Neural cell (in vitro differentiated cells): ENCODE measurements around the gene PCDHB9. TPM values are rescaled to one million over a fixed set of nuclear protein-coding genes. Genes with fewer than 3 reads are reported as not detected.

Experiments used
- H2AFZ ChIP-seq: fragments of 200-600, 300-800 bp; sonication (generic), shearing (Covaris generic); 2 replicates; pipeline ENCODE4 v1.6.0; 2014; ENCODE audit warnings: low read depth, mild to moderate bottlenecking, antibody characterized with exemption, low read length, moderate library complexity
- H3F3A ChIP-seq: fragments of 200-600 bp; shearing (Covaris generic); 2 replicates; pipeline ENCODE4 v1.6.1; 2016; ENCODE audit warnings: mild to moderate bottlenecking, moderate library complexity, mixed read lengths, antibody characterized with exemption, low read length; ENCODE audit not compliant: insufficient read depth, poor library complexity, severe bottlenecking
- H3K27ac ChIP-seq: fragments of 200-600, 300-800 bp; sonication (generic), shearing (Covaris generic); 2 replicates; pipeline ENCODE4 v1.5.1; 2014; ENCODE audit warnings: mild to moderate bottlenecking, low read length, moderate library complexity
- H3K27me3 ChIP-seq: fragments of 300-800, 200-600 bp; sonication (generic), shearing (Covaris generic); 2 replicates; pipeline ENCODE4 v1.6.0; 2014; ENCODE audit warnings: mild to moderate bottlenecking, low read depth, low read length, moderate library complexity; ENCODE audit not compliant: insufficient read depth
- H3K36me3 ChIP-seq: fragments of 300-800, 200-600 bp; sonication (generic), shearing (Covaris generic); 2 replicates; pipeline ENCODE4 v1.5.1; 2014; ENCODE audit warnings: mild to moderate bottlenecking, antibody characterized with exemption, low read length, moderate library complexity; ENCODE audit not compliant: insufficient read depth
- H3K4me2 ChIP-seq: fragments of 300-800, 200-600 bp; sonication (generic), shearing (Covaris generic); 2 replicates; pipeline ENCODE4 v1.6.0; 2014; ENCODE audit warnings: mild to moderate bottlenecking, low read length
- H3K4me3 ChIP-seq: fragments of 300-800, 200-600 bp; sonication (generic), shearing (Covaris generic); 2 replicates; pipeline ENCODE4 v1.5.1; 2014; ENCODE audit warnings: mild to moderate bottlenecking, low read length, moderate library complexity
- H3K79me2 ChIP-seq: fragments of 200-600 bp; shearing (Covaris generic); replicated peaks from 2 replicates; pipeline ENCODE4 v1.6.0; 2014; ENCODE audit warnings: mild to moderate bottlenecking, low read length, moderate library complexity; ENCODE audit not compliant: insufficient read depth
- H3K9ac ChIP-seq: fragments of 300-800, 200-600 bp; sonication (generic), shearing (Covaris generic); 2 replicates; pipeline ENCODE4 v1.6.1; 2016; ENCODE audit warnings: mild to moderate bottlenecking, low read length, mixed read lengths
- H3K9me2 ChIP-seq: fragments of 200-600 bp; shearing (Covaris generic); 2 replicates; pipeline ENCODE4 v1.6.1; 2016; ENCODE audit warnings: mild to moderate bottlenecking, low read length, mixed read lengths; ENCODE audit not compliant: insufficient read depth
- H3K9me3 ChIP-seq: fragments of 200-600, 300-800 bp; sonication (generic), shearing (Covaris generic); 2 replicates; pipeline ENCODE4 v1.6.1; 2016; ENCODE audit warnings: mild to moderate bottlenecking, mixed run types, low read length, moderate library complexity, mixed read lengths
- H4K20me1 ChIP-seq: fragments of 200-600 bp; shearing (Covaris generic); 2 replicates; pipeline ENCODE4 v1.6.1; 2016; ENCODE audit warnings: mild to moderate bottlenecking, mixed run types; ENCODE audit not compliant: insufficient read depth
- CTCF ChIP-seq: fragments of 450-650 bp; IDR thresholded peaks from 2 replicates; pipeline ENCODE4 v1.5.1; 2014; ENCODE audit warnings: antibody characterized with exemption, mild to moderate bottlenecking, moderate library complexity; ENCODE audit not compliant: poor library complexity, severe bottlenecking
- EP300 ChIP-seq: fragments of 450-650 bp; conservative IDR thresholded peaks from 2 replicates; pipeline ENCODE4 v1.6.1; 2014; ENCODE audit warnings: antibody characterized with exemption, mild to moderate bottlenecking, moderate library complexity; ENCODE audit not compliant: poor library complexity, severe bottlenecking
- EZH2 ChIP-seq: fragments of 200-600, 300-800 bp; shearing (Covaris generic), sonication (generic); IDR thresholded peaks from 2 replicates; pipeline ENCODE4 v1.6.1; 2014; ENCODE audit warnings: antibody characterized with exemption, low read length, borderline replicate concordance, mild to moderate bottlenecking; ENCODE audit not compliant: insufficient read depth, poor library complexity, severe bottlenecking
- MXI1 ChIP-seq: fragments of 450-650 bp; conservative IDR thresholded peaks from 2 replicates; pipeline ENCODE4 v1.6.1; 2014; ENCODE audit warnings: antibody characterized with exemption, mild to moderate bottlenecking; ENCODE audit not compliant: poor library complexity, severe bottlenecking
- POLR2AphosphoS5 ChIP-seq: IDR thresholded peaks from 2 replicates; pipeline ENCODE4 v1.6.1; 2012
- RAD21 ChIP-seq: fragments of 450-650 bp; conservative IDR thresholded peaks from 2 replicates; pipeline ENCODE4 v1.6.1; 2014; ENCODE audit warnings: antibody characterized with exemption, mild to moderate bottlenecking, moderate library complexity
- REST ChIP-seq: IDR thresholded peaks from 2 replicates; pipeline ENCODE4 v1.6.1; 2012; ENCODE audit warnings: borderline replicate concordance
- SMC3 ChIP-seq: fragments of 450-650 bp; conservative IDR thresholded peaks from 2 replicates; pipeline ENCODE4 v1.6.1; 2014; ENCODE audit warnings: antibody characterized with exemption, mild to moderate bottlenecking, moderate library complexity; ENCODE audit not compliant: poor library complexity
- TAF1 ChIP-seq: IDR thresholded peaks from 2 replicates; pipeline ENCODE4 v1.6.1; 2012; ENCODE audit warnings: low read depth
- polyA plus RNA-seq: library from polyadenylated mRNA; depleted of rRNA; stranded (reverse); fragments of >200 nt; gene quantifications from 2 replicates; pipeline ENCODE4 v1.2.3, GENCODE V29; 2014

The PCDHB9 gene
- polyA plus RNA-seq, 1 donor from 2014 or later: 4.9 TPM

GRCh38 chr5:141236516-141237313 lies 49.8 kb downstream of the PCDHB9 start:
- Histone ChIP-seq H3K27me3 (no peaks in the 10 kb centered on the region), H3K27ac (no peak overlapping the region), H3K9me3 (peaks cover 44% of the 10 kb centered on the region), H3K9me2 (no peaks in the 10 kb centered on the region), H3K79me2 (peaks cover 2% of the 10 kb centered on the region), H4K20me1 (no peaks in the 10 kb centered on the region), H3K9ac (no peak overlapping the region), H3F3A (no peaks in the 10 kb centered on the region), H3K4me3 (no peak overlapping the region), H2AFZ (no peak overlapping the region), H3K4me2 (no peak overlapping the region), H3K36me3 (peaks cover 12% of the 10 kb centered on the region)
- TF ChIP-seq EZH2: no peak
- no peak for TF ChIP-seq TAF1
- no peak for TF ChIP-seq CTCF
- no peak for TF ChIP-seq RAD21
- no peak for TF ChIP-seq POLR2AphosphoS5
- TF ChIP-seq SMC3: no peak
- no peak for TF ChIP-seq MXI1
- TF ChIP-seq REST: no peak
- no peak for TF ChIP-seq EP300

Other genes with a start within 250 kb of the PCDHB9 start
- 7.6 and 9.3 TPM in 2 replicates for gene PCDHAC2, start 220.7 kb upstream of the PCDHB9 start, polyA plus RNA-seq
- 0.10 TPM in 1 of 2 replicates, not detected in the other for gene PCDHB1, start 135.8 kb upstream of the PCDHB9 start, polyA plus RNA-seq
- gene PCDHB2, start 92.5 kb upstream of the PCDHB9 start, polyA plus RNA-seq: 103 and 105 TPM in 2 replicates
- 3.9 and 4.9 TPM in 2 replicates for gene PCDHB3, start 86.7 kb upstream of the PCDHB9 start, polyA plus RNA-seq
- 4.2 and 4.3 TPM in 2 replicates for gene PCDHB4, start 65.3 kb upstream of the PCDHB9 start, polyA plus RNA-seq
- 4.5 and 4.7 TPM in 2 replicates for gene PCDHB5, start 52.0 kb upstream of the PCDHB9 start, polyA plus RNA-seq
- gene PCDHB6, start 37.1 kb upstream of the PCDHB9 start, polyA plus RNA-seq: 1.6 and 1.7 TPM in 2 replicates
- gene PCDHB7, start 14.5 kb upstream of the PCDHB9 start, polyA plus RNA-seq: 0.99 and 2.1 TPM in 2 replicates
- gene PCDHB8, start 9.4 kb upstream of the PCDHB9 start, polyA plus RNA-seq: 0.76 and 0.81 TPM in 2 replicates
- 2.1 and 2.8 TPM in 2 replicates for gene PCDHB16, start 4.8 kb upstream of the PCDHB9 start, polyA plus RNA-seq
- gene PCDHB10, start 5.2 kb downstream of the PCDHB9 start, polyA plus RNA-seq: 8.7 and 9.6 TPM in 2 replicates
- 2.7 and 3.7 TPM in 2 replicates for gene PCDHB11, start 12.5 kb downstream of the PCDHB9 start, polyA plus RNA-seq
- gene PCDHB12, start 21.6 kb downstream of the PCDHB9 start, polyA plus RNA-seq: 1.3 and 2.2 TPM in 2 replicates
- 1.0 and 1.6 TPM in 2 replicates for gene PCDHB13, start 26.8 kb downstream of the PCDHB9 start, polyA plus RNA-seq
- 12.6 and 18.3 TPM in 2 replicates for gene PCDHB14, start 36.2 kb downstream of the PCDHB9 start, polyA plus RNA-seq
- 11.2 and 13.7 TPM in 2 replicates for gene PCDHB15, start 58.2 kb downstream of the PCDHB9 start, polyA plus RNA-seq
- gene SLC25A2, start 116.9 kb downstream of the PCDHB9 start, polyA plus RNA-seq: not detected in 2 replicates
- gene TAF7, start 133.6 kb downstream of the PCDHB9 start, polyA plus RNA-seq: 173 and 198 TPM in 2 replicates
- 0.19 and 0.50 TPM in 2 replicates for gene PCDHGA1, start 143.4 kb downstream of the PCDHB9 start, polyA plus RNA-seq
- 0.21 and 0.26 TPM in 2 replicates for gene PCDHGA2, start 151.6 kb downstream of the PCDHB9 start, polyA plus RNA-seq
- 0.10 and 0.26 TPM in 2 replicates for gene PCDHGA3, start 156.7 kb downstream of the PCDHB9 start, polyA plus RNA-seq
- gene PCDHGB1, start 162.9 kb downstream of the PCDHB9 start, polyA plus RNA-seq: 0.46 and 0.68 TPM in 2 replicates
- gene PCDHGA4, start 167.9 kb downstream of the PCDHB9 start, polyA plus RNA-seq: 0.38 TPM in 1 of 2 replicates, not detected in the other
- gene PCDHGB2, start 172.8 kb downstream of the PCDHB9 start, polyA plus RNA-seq: 0.30 and 0.43 TPM in 2 replicates
- gene PCDHGA5, start 177.0 kb downstream of the PCDHB9 start, polyA plus RNA-seq: 0.25 TPM in 1 of 2 replicates, not detected in the other
- gene PCDHGB3, start 183.1 kb downstream of the PCDHB9 start, polyA plus RNA-seq: not detected in 2 replicates
- gene PCDHGA6, start 186.7 kb downstream of the PCDHB9 start, polyA plus RNA-seq: 0.09 TPM in 1 of 2 replicates, not detected in the other
- gene PCDHGA7, start 195.6 kb downstream of the PCDHB9 start, polyA plus RNA-seq: not detected in 2 replicates
- 9.3 and 13.0 TPM in 2 replicates for gene PCDHGB4, start 200.5 kb downstream of the PCDHB9 start, polyA plus RNA-seq
- 0.19 and 0.38 TPM in 2 replicates for gene PCDHGA8, start 205.5 kb downstream of the PCDHB9 start, polyA plus RNA-seq
- gene PCDHGB5, start 210.8 kb downstream of the PCDHB9 start, polyA plus RNA-seq: 0.17 and 0.54 TPM in 2 replicates
- gene PCDHGA9, start 215.6 kb downstream of the PCDHB9 start, polyA plus RNA-seq: 0.11 TPM in 1 of 2 replicates, not detected in the other
- 29.2 and 34.4 TPM in 2 replicates for gene PCDHGB6, start 220.9 kb downstream of the PCDHB9 start, polyA plus RNA-seq
- gene PCDHGA10, start 225.8 kb downstream of the PCDHB9 start, polyA plus RNA-seq: 7.3 and 8.1 TPM in 2 replicates
- 4.7 and 5.1 TPM in 2 replicates for gene PCDHGB7, start 230.5 kb downstream of the PCDHB9 start, polyA plus RNA-seq
- 0.32 and 0.62 TPM in 2 replicates for gene PCDHGA11, start 233.9 kb downstream of the PCDHB9 start, polyA plus RNA-seq
- 0.11 and 0.56 TPM in 2 replicates for gene PCDHGA12, start 243.3 kb downstream of the PCDHB9 start, polyA plus RNA-seq